ENCODE results near the gene SLC9B1. TPM values are rescaled to one million over a fixed set of nuclear protein-coding genes. Genes with fewer than 3 reads are reported as not detected.

The SLC9B1 gene
- total RNA-seq, 1 experiment from 2014 or later = 1.7 TPM

DNA sequence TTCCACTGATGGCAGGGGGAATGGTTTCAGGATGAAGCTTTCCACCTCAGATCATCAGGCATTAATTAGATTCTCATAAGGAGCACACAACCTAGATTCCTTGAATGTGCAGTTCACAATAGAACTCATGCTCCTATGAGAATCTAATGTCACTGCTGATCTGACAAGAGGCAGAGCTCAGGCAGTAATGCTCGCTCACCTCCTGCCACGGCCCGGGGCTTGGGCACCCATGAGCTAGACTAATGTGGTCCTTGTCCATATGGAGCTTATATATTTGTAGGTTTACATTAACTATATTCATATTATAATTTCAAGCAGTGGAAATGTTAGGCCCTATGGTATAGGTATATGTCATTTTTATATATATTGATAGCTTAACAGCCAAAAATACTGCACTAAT is 32.6 kb upstream of the SLC9B1 start:
- Histone ChIP-seq H3K27me3 (replicated peaks; ENCODE audit: control insufficient read depth, insufficient read depth, low read length) (no peaks in the 10 kb centered on the region), H3K4me3 (ENCODE audit: low read depth, low read length) (no peak overlapping the region), H3K4me1 (no peaks in the 10 kb centered on the region), H3K9me3 (no peaks in the 10 kb centered on the region), H3K36me3 (ENCODE audit: control insufficient read depth, insufficient read depth, low read length) (no peaks in the 10 kb centered on the region)
- CTCF ChIA-PET = interaction anchor here (0.7 kb wide), 1 partner anchor 49 kb away, joined by 3 read pairs; no protein-coding TSS in a partner anchor
- Mint-ChIP-seq H3K27ac (ENCODE audit: unreplicated experiment) (no peak overlapping the region), H3K4me1 (ENCODE audit: low read depth, unreplicated experiment) (no peaks in the 10 kb centered on the region), H3K4me3 (ENCODE audit: unreplicated experiment) (no peak overlapping the region), H3K9me3 (ENCODE audit: unreplicated experiment) (no peaks in the 10 kb centered on the region), H3K27me3 (ENCODE audit: insufficient read depth, unreplicated experiment) (no peaks in the 10 kb centered on the region), H3K36me3 (ENCODE audit: insufficient read depth, unreplicated experiment) (no peaks in the 10 kb centered on the region)
- intact Hi-C loops (cut with micrococcal nuclease; ENCODE audit: unreplicated experiment) = no loop called here
- POLR2A ChIA-PET = interaction anchor here (0.5 kb wide), 1 partner anchor 183 kb away, joined by 3 read pairs; no protein-coding TSS in a partner anchor
- BruUV-seq (replicated peaks) = no TSS peak
- TF ChIP-seq, protein P1, sequence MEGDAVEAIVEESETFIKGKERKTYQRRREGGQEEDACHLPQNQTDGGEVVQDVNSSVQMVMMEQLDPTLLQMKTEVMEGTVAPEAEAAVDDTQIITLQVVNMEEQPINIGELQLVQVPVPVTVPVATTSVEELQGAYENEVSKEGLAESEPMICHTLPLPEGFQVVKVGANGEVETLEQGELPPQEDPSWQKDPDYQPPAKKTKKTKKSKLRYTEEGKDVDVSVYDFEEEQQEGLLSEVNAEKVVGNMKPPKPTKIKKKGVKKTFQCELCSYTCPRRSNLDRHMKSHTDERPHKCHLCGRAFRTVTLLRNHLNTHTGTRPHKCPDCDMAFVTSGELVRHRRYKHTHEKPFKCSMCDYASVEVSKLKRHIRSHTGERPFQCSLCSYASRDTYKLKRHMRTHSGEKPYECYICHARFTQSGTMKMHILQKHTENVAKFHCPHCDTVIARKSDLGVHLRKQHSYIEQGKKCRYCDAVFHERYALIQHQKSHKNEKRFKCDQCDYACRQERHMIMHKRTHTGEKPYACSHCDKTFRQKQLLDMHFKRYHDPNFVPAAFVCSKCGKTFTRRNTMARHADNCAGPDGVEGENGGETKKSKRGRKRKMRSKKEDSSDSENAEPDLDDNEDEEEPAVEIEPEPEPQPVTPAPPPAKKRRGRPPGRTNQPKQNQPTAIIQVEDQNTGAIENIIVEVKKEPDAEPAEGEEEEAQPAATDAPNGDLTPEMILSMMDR (IDR thresholded peaks at IDR 0.05; ENCODE audit: insufficient read depth in 1 of 2, low read depth in 1 of 2, low read length in 1 of 2, severe bottlenecking in 1 of 2, unreplicated experiment in 1 of 2) = no peak
- no peak for DNase-seq

DNA sequence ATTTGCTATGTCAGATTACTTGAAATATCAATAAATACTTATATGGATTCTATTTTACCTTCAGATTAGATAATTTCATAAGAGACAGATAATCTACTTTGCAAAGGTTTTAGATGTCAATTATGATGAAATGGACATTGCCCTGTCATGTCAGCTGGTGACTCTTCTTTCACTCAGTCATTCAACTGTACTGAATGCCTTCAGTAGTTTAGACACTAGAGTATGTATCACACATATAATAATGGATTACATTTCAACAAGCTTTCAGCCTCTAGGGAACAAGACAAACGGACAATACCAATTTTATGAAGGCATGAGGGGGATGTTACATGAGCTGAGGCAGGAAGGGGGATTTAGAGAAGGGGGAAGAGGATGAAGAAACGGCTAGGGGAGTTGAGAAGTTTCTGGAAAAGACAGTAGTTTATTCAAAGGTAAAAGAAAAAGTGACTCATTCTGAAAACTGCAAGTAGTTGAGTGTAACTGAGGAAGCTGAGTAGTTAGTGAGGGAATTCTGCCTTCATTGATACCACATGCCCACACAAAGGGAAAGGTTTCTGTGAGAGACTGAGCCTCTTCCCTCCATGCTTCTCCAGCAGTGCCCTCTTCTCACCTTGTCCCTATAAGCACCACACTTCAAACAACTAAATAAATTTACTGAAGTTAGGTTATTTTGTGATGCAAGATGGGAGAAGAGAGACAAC is 31.4 kb upstream of the SLC9B1 start:
- Mint-ChIP-seq H3K27me3 (ENCODE audit: insufficient read depth, unreplicated experiment) (no peaks in the 10 kb centered on the region), H3K27ac (ENCODE audit: unreplicated experiment) (no peak overlapping the region), H3K4me3 (ENCODE audit: unreplicated experiment) (no peak overlapping the region), H3K4me1 (ENCODE audit: low read depth, unreplicated experiment) (no peaks in the 10 kb centered on the region), H3K36me3 (ENCODE audit: insufficient read depth, unreplicated experiment) (no peaks in the 10 kb centered on the region), H3K9me3 (ENCODE audit: unreplicated experiment) (no peaks in the 10 kb centered on the region)
- no peak overlapping the region for H3K4me3 ChIP-seq (ENCODE audit: low read depth, low read length)
- no peaks in the 10 kb centered on the region for H3K36me3 ChIP-seq (ENCODE audit: control insufficient read depth, insufficient read depth, low read length)
- CTCF ChIA-PET = no interaction called here
- BruUV-seq (replicated peaks) = no TSS peak
- no peaks in the 10 kb centered on the region for H3K9me3 ChIP-seq
- TF ChIP-seq, protein P1 (IDR thresholded peaks at IDR 0.05; ENCODE audit: insufficient read depth in 1 of 2, low read depth in 1 of 2, low read length in 1 of 2, severe bottlenecking in 1 of 2, unreplicated experiment in 1 of 2) = no peak
- POLR2A ChIA-PET = no interaction called here
- no peaks in the 10 kb centered on the region for H3K27me3 ChIP-seq (replicated peaks; ENCODE audit: control insufficient read depth, insufficient read depth, low read length)
- no peak for DNase-seq
- no peaks in the 10 kb centered on the region for H3K4me1 ChIP-seq
- intact Hi-C loops (cut with micrococcal nuclease; ENCODE audit: unreplicated experiment) = no loop called here

DNA sequence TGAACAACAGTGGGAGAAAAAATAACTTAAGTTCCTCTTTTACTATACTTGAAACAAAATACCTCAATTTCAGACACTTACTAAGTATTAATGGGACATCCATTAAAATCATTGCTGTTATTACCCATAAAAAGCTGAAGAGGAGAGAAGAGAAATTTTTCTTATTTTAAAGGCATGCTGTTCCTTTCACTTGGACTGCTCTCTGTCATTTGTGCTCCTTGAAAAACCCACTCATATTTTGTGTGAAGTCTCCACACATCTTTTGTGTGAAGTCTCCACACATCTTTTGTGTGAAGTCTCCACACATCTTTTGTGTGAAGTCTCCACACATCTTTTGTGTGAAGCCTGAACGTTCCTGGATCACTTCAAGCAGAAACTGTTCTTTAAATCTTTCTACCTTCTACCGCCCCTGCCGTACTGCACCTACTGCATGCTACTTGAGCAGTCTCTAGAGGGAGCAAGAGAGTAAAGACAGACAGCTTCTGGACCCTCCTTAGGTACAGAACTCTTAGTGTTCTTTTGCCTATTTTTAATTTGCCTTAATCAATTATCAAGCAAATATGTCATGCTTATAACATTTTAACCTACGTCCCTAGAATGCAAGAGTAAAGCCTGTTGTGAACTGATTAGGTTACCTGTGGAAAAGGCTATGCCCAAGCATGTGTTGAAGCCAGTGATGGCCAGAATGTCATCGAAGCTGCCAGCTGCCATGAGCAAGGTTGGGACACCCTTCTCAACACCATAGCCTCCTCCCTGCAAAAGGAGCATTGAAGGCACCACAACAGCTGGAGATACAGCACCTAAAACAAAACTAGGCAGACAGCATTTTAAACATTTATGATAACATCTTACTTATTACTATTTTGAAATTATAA is 27.1 kb upstream of the SLC9B1 start:
- intact Hi-C loops (cut with micrococcal nuclease; ENCODE audit: unreplicated experiment) = loop anchor here (1.0 to 2.0 kb wide), 3 partner anchors 29 to 52 kb away; partner anchors contain the start of gene BDH2
- BruUV-seq (replicated peaks) = no TSS peak
- Mint-ChIP-seq H3K9me3 (ENCODE audit: unreplicated experiment) (no peaks in the 10 kb centered on the region), H3K27me3 (ENCODE audit: insufficient read depth, unreplicated experiment) (no peaks in the 10 kb centered on the region), H3K27ac (ENCODE audit: unreplicated experiment) (no peak overlapping the region), H3K4me1 (ENCODE audit: low read depth, unreplicated experiment) (no peaks in the 10 kb centered on the region), H3K4me3 (ENCODE audit: unreplicated experiment) (no peak overlapping the region), H3K36me3 (ENCODE audit: insufficient read depth, unreplicated experiment) (no peaks in the 10 kb centered on the region)
- DNase-seq = peak; percentile 43 to 57
- Histone ChIP-seq H3K4me3 (ENCODE audit: low read depth, low read length) (no peak overlapping the region), H3K4me1 (no peaks in the 10 kb centered on the region), H3K36me3 (ENCODE audit: control insufficient read depth, insufficient read depth, low read length) (no peaks in the 10 kb centered on the region), H3K27me3 (replicated peaks; ENCODE audit: control insufficient read depth, insufficient read depth, low read length) (no peaks in the 10 kb centered on the region), H3K9me3 (no peaks in the 10 kb centered on the region)
- CTCF ChIA-PET = interaction anchor here (1.0 kb wide), 2 partner anchors 14 to 53 kb away, joined by 3 to 5 read pairs; partner anchors contain the start of gene BDH2
- TF ChIP-seq, protein P1 (IDR thresholded peaks at IDR 0.05; ENCODE audit: insufficient read depth in 1 of 2, low read depth in 1 of 2, low read length in 1 of 2, severe bottlenecking in 1 of 2, unreplicated experiment in 1 of 2) = peak; percentile 69 to 82
- POLR2A ChIA-PET = no interaction called here

Measured in Caco-2 (cell line).